Activated CD4-positive, alpha-beta T cell treated with anti-CD3 and anti-CD28 coated beads, Interleukin-2, Interleukin-4, amounts not matched to agents 100 ng/mL and 50 ng/mL, durations not matched to agents 16 hours and 8 hours (primary cell): ENCODE data around the gene EHMT1.
A peak's percentile ranks its signal among the peaks of the same experiment; 100 is the strongest.

ENCODE experiments used
- DNase-seq: peaks from one replicate; pipeline ENCODE4 v3.0.0-alpha.2; 2020; ENCODE audit warnings: low spot score

Gene EHMT1

GRCh38 chr9:137741330-137741729, 122.5 kb downstream of the EHMT1 start:
- DNase-seq = no peak

- no peak for DNase-seq
These were observed 123.9 kb downstream of the EHMT1 start for GRCh38 chr9:137742698-137743097.

- no peak for DNase-seq
These were observed 124.9 kb downstream of the EHMT1 start for GRCh38 chr9:137743695-137744094.

GRCh38 chr9:137744632-137745183, 125.9 kb downstream of the EHMT1 start:
- DNase-seq = no peak

- no peak for DNase-seq
These were observed 126.8 kb downstream of the EHMT1 start for GRCh38 chr9:137745541-137745991.

- no peak for DNase-seq
These were observed 129.5 kb downstream of the EHMT1 start for GRCh38 chr9:137748311-137748710.

GRCh38 chr9:137748741-137749140, 129.9 kb downstream of the EHMT1 start:
- DNase-seq = no peak

GRCh38 chr9:137749511-137749910, 130.7 kb downstream of the EHMT1 start:
- no peak for DNase-seq

GRCh38 chr9:137750007-137750406, 131.2 kb downstream of the EHMT1 start:
- DNase-seq = no peak

- DNase-seq = no peak
These were observed 131.8 kb downstream of the EHMT1 start for GRCh38 chr9:137750566-137750965.

- DNase-seq = no peak
These were observed 132.8 kb downstream of the EHMT1 start for GRCh38 chr9:137751616-137752015.

GRCh38 chr9:137752426-137752825, 133.6 kb downstream of the EHMT1 start:
- DNase-seq = no peak

GRCh38 chr9:137753192-137753765, 134.5 kb downstream of the EHMT1 start:
- no peak for DNase-seq

GRCh38 chr9:137755261-137755927, 136.6 kb downstream of the EHMT1 start:
- no peak for DNase-seq

- no peak for DNase-seq
These were observed 137.4 kb downstream of the EHMT1 start for GRCh38 chr9:137756045-137756744.

GRCh38 chr9:137757139-137757538, 138.3 kb downstream of the EHMT1 start:
- no peak for DNase-seq

GRCh38 chr9:137757613-137758029, 138.8 kb downstream of the EHMT1 start:
- DNase-seq = peak; percentile 22

- no peak for DNase-seq
These were observed 139.3 kb downstream of the EHMT1 start for GRCh38 chr9:137758067-137758466.

- no peak for DNase-seq
These were observed 140.3 kb downstream of the EHMT1 start for GRCh38 chr9:137759117-137759516.

- DNase-seq = no peak
These were observed 141.0 kb downstream of the EHMT1 start for GRCh38 chr9:137759649-137760321.

- DNase-seq = no peak
These were observed 141.6 kb downstream of the EHMT1 start for GRCh38 chr9:137760426-137760825.

- DNase-seq = peak; percentile 44
These were observed 142.2 kb downstream of the EHMT1 start for GRCh38 chr9:137761032-137761431.
